K562 (cell line): ENCODE measurements around the gene DPEP2. TPM values are rescaled to one million over a fixed set of nuclear protein-coding genes. Genes with fewer than 3 reads are reported as not detected.

Source experiments
- MGA ChIP-seq: fragments of 450-650 bp; IDR thresholded peaks from 2 replicates; pipeline ENCODE4 v1.6.1; 2016; ENCODE audit warnings: mild to moderate bottlenecking, moderate library complexity
- SMARCA4 ChIP-seq: fragments of 450-650 bp; IDR thresholded peaks from 2 replicates; pipeline ENCODE4 v1.6.1; 2016
- VEZF1 ChIP-seq: fragments of 200-800 bp; sonication (Bioruptor generic); IDR thresholded peaks from 2 replicates; pipeline ENCODE4 v1.6.1; 2017; ENCODE audit warnings: missing genetic modification characterization, missing compliant biosample characterization
- polyA plus RNA-seq, 8 experiments: library from polyadenylated mRNA; depleted of rRNA in 4 of 8; stranded (reverse) in 5 of 8; unstranded in 3 of 8; fragments of >200 nt; fragmentation: Nextera tagmentation in 2 of 8; fragmentation: Illumina TruSeq in 1 of 8; extraction: Ambion mirVana in 2 of 8; extraction: Trizol in 1 of 8; gene quantifications; 2 replicates each; pipeline versions ENCODE4 v1.2.1 to v1.2.3, GENCODE V29; 2011 to 2014; ENCODE audit warnings: inconsistent platforms in 1 of 8, missing spikeins in 1 of 8
- total RNA-seq, 7 experiments: library from RNA; depleted of rRNA in 6 of 7; stranded (reverse); fragments of >200 nt in 6 of 7; fragmentation: Illumina TruSeq in 2 of 7; extraction: Trizol in 2 of 7; gene quantifications; 2 replicates each; pipeline versions ENCODE4 v1.2.1 to v1.2.3, GENCODE V29; 2011 to 2021; ENCODE audit warnings: low replicate concordance in 1 of 7
- TF ChIP-seq, protein P1 (sequence below): fragments of 450-650 bp; IDR thresholded peaks from 2 replicates; pipeline ENCODE4 v1.6.1; 2017; ENCODE audit warnings: antibody characterized with exemption, mild to moderate bottlenecking
- TF ChIP-seq, protein P2 (sequence below): sonication (generic); formaldehyde crosslinking; IDR thresholded peaks from 2 replicates; pipeline ENCODE4 v1.8.0; 2022; ENCODE audit warnings: mild to moderate bottlenecking, missing genetic modification reagents

Gene DPEP2
- total and polyA plus RNA-seq, 9 of the 15 experiments (the other 6 are each of a cell fraction or from before 2014, with no cell fraction given) = 0.14 to 1.2 (median 0.38) TPM

GRCh38 chr16:67969254-67970039 lies 29.8 kb downstream of the DPEP2 start (continued):
- TF ChIP-seq, protein P1, sequence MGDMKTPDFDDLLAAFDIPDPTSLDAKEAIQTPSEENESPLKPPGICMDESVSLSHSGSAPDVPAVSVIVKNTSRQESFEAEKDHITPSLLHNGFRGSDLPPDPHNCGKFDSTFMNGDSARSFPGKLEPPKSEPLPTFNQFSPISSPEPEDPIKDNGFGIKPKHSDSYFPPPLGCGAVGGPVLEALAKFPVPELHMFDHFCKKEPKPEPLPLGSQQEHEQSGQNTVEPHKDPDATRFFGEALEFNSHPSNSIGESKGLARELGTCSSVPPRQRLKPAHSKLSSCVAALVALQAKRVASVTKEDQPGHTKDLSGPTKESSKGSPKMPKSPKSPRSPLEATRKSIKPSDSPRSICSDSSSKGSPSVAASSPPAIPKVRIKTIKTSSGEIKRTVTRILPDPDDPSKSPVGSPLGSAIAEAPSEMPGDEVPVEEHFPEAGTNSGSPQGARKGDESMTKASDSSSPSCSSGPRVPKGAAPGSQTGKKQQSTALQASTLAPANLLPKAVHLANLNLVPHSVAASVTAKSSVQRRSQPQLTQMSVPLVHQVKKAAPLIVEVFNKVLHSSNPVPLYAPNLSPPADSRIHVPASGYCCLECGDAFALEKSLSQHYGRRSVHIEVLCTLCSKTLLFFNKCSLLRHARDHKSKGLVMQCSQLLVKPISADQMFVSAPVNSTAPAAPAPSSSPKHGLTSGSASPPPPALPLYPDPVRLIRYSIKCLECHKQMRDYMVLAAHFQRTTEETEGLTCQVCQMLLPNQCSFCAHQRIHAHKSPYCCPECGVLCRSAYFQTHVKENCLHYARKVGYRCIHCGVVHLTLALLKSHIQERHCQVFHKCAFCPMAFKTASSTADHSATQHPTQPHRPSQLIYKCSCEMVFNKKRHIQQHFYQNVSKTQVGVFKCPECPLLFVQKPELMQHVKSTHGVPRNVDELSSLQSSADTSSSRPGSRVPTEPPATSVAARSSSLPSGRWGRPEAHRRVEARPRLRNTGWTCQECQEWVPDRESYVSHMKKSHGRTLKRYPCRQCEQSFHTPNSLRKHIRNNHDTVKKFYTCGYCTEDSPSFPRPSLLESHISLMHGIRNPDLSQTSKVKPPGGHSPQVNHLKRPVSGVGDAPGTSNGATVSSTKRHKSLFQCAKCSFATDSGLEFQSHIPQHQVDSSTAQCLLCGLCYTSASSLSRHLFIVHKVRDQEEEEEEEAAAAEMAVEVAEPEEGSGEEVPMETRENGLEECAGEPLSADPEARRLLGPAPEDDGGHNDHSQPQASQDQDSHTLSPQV = peak; percentile 35; the same call in 1 of the 2 replicates
- TF ChIP-seq VEZF1 (peak; percentile 92), SMARCA4 (no peak), MGA (peak; percentile 0; the same call in 1 of the 2 replicates)
- TF ChIP-seq, protein P2, sequence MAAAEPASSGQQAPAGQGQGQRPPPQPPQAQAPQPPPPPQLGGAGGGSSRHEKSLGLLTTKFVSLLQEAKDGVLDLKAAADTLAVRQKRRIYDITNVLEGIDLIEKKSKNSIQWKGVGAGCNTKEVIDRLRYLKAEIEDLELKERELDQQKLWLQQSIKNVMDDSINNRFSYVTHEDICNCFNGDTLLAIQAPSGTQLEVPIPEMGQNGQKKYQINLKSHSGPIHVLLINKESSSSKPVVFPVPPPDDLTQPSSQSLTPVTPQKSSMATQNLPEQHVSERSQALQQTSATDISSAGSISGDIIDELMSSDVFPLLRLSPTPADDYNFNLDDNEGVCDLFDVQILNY (CRISPR knock-in tag) = no peak
